Adrenal gland (tissue), 12 donors: ENCODE data around the gene RAPGEF2. TPM values are rescaled to one million over a fixed set of nuclear protein-coding genes. Genes with fewer than 3 reads are reported as not detected.

ENCODE experiments used
- DNase-seq, 7 donors: peaks; one replicate each; pipeline ENCODE4 v3.0.0-alpha.2; 2019 to 2020
- H3K27ac ChIP-seq, 5 donors: fragments of 200-600 bp; sonication (generic) in 4 of 5; 1 replicate in 3 of 5; 2 replicates in 2 of 5; pipeline versions ENCODE4 v1.5.1 to v1.8.0; 2016 to 2020; ENCODE audit warnings: mild to moderate bottlenecking in 1 of 5
- H3K27me3 ChIP-seq: fragments of 200-600 bp; 2 replicates; pipeline ENCODE4 v1.8.0; 2021
- H3K36me3 ChIP-seq, 2 donors: fragments of 200-600 bp; replicated peaks in 1 of 2; 1 replicate in 1 of 2; 2 replicates in 1 of 2; pipeline versions ENCODE4 v1.5.1 to v1.8.0; 2018 to 2022
- H3K4me1 ChIP-seq, 2 donors: fragments of 200-600 bp; replicated peaks in 1 of 2; 1 replicate in 1 of 2; 2 replicates in 1 of 2; pipeline versions ENCODE4 v1.5.1 to v1.8.0; 2018 to 2021
- H3K4me3 ChIP-seq, 4 donors: fragments of 200-600 bp; sonication (generic) in 3 of 4; one replicate each; pipeline ENCODE4 v1.5.1; 2016 to 2018
- H3K9me3 ChIP-seq, 3 donors: fragments of 200-600 bp; sonication (generic) in 1 of 3; replicated peaks in 1 of 3; 1 replicate in 2 of 3; 2 replicates in 1 of 3; pipeline versions ENCODE4 v1.5.1 to v1.8.0; 2016 to 2021
- CTCF ChIP-seq, 6 experiments: fragments of 450-650 bp in 4 of 6; fragments of 200-600 bp in 2 of 6; sonication (generic) in 1 of 6; IDR thresholded peaks; 1 replicate in 5 of 6; 2 replicates in 1 of 6; pipeline versions ENCODE4 v1.5.1 to v1.8.0; 2016 to 2021; ENCODE audit warnings: antibody characterized with exemption in 6 of 6, mild to moderate bottlenecking in 2 of 6, moderate library complexity in 1 of 6
- POLR2A ChIP-seq, 2 donors: fragments of 450-650 bp; IDR thresholded peaks; one replicate each; pipeline ENCODE4 v1.6.1; 2017; ENCODE audit warnings: antibody characterized with exemption in 2 of 2, mild to moderate bottlenecking in 2 of 2, moderate library complexity in 1 of 2
- WGBS, 4 donors: extraction: QIAGEN DNeasy Blood & Tissue Kit in 2 of 4; methylation state at CpG; one replicate each; pipeline versions ENCODE4 v1.1.5 to v1.1.7; 2013 to 2017; 5-methylcytosine and 5-hydroxymethylcytosine counted together
- intact Hi-C, 2 donors: fragments of 100-400 bp; cut with DNase I; formaldehyde crosslinking; loops; one replicate each; pipeline versions ENCODE4 v1.14.1 to v1.15.0; 2022 to 2023
- polyA plus RNA-seq, 3 donors: library from polyadenylated mRNA; stranded (reverse); fragments of 200-250 nt in 2 of 3; fragments of 350-450 nt in 1 of 3; fragmentation: Illumina TruSeq in 1 of 3; extraction: RNeasy Lipid Tissue Mini Kit (QIAGEN cat#74804) in 1 of 3; gene quantifications; one replicate each; pipeline ENCODE4 v1.2.3, GENCODE V29; 2013 to 2014
- total RNA-seq, 9 donors: library from RNA; depleted of rRNA in 4 of 9; stranded (reverse); fragments of >200 nt in 4 of 9; fragments of 120-200 nt in 1 of 9; fragmentation: NEBNext Ultra II Directional in 1 of 9; extraction: Animal tissue kit (Norgen Biotek cat#: 25700) in 1 of 9; gene quantifications; one replicate each; pipeline versions ENCODE4 v1.1.0 to v1.2.4, GENCODE V29; 2013 to 2023
- donor health status: healthy with polysubstance abuse.
- donor health status: Bipolar disorder and iron deficiency.
- donor health status: DM: yes; HTN: yes; CAD: no.
- donor health status: DM: no; HTN: no; CAD: no.
- donor health status: DM: no; HTN: no; CAD: no.
- donor health status: DM: yes; HTN: yes; CAD: no.

The RAPGEF2 gene
- total and polyA plus RNA-seq, 12 donors = 5.2 to 53.9 (median 25.3) TPM

DNA sequence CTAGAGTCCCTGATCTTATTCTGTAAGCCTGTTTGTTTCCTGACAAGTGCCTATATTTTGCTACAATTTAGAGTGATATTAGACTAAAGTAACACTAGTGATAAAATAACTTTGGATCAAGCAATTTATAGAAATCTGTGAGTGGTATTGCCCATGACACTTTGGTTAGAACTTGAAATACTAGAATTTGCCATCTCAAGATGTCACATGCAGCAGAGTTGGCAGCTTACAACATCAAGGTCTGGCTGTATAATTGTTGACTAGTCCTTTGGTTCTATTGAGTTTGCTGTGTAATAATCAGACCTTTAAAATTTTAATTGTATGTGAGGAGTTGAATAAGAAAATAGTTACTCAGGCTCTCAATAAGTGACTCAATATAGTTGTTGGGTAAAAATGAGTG lies 167.1 kb downstream of the RAPGEF2 start:
- TF ChIP-seq POLR2A (IDR thresholded peaks at IDR 0.05) (no peak), CTCF (IDR thresholded peaks at IDR 0.05) (no peak)
- Histone ChIP-seq H3K9me3 (no peaks in the 10 kb centered on the region), H3K4me1 (peaks cover 0 to 54% of the 10 kb centered on the region in 2 donors), H3K27me3 (no peaks in the 10 kb centered on the region), H3K36me3 (no peaks in the 10 kb centered on the region), H3K4me3 (no peak overlapping the region), H3K27ac (no peak overlapping the region)
- DNase-seq = no peak
- intact Hi-C loops = no loop called here

- H3K4me1 ChIP-seq = peaks cover 0 to 47% of the 10 kb centered on the region in 2 donors
- TF ChIP-seq CTCF (IDR thresholded peaks at IDR 0.05) = no peak
- TF ChIP-seq POLR2A (IDR thresholded peaks at IDR 0.05) = no peak
- WGBS, 4 donors = 75 to 82% (median 80%) methylated on average over 4 of the region's 4 CpGs
Observed at GRCh38 chr4:159271856-159272255, 169.0 kb downstream of the RAPGEF2 start.

DNA sequence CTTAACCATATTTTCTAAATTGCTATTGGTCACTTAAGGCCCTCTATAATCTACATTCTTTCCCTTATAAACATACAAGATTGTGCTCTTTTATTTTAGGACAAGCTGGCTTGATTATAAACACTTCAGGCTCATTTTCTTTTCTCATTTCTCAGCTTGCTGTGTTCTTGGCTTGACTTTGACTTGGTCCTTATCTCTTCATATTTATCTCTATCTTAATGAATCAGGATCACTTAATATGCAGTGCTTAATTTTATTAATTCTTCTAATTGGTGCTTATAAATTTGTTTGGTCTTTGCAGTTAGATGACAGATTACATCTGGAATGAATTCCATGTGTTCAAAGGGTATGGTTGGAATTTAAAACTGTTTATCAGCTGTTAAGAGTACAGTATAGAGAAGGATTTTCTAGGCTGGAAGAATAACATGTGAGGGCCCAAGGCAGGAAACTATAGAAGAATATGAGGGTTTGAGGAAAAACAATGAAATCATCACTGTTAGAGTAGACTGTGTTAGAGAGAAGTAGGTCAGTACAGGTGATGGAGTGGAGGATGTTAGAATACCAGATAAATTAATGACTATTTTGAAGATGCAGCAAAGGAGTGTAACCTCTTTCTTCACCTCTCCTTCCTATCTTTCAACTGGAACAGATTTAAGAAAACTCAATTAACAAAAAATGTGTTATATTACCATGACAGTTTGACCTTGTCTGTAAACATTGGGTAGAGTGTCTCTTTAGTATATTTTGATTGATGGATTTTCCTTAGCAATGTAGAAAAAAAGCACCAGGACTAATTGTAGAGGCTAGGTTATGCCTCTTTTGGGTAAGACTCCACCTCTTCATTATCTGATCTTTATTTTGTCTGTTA lies 169.6 kb downstream of the RAPGEF2 start:
- no peaks in the 10 kb centered on the region for H3K27me3 ChIP-seq
- no peak overlapping the region for H3K4me3 ChIP-seq
- H3K9me3 ChIP-seq = no peaks in the 10 kb centered on the region
- no peak overlapping the region for H3K27ac ChIP-seq
- H3K4me1 ChIP-seq = peaks cover 0 to 45% of the 10 kb centered on the region in 2 donors
- DNase-seq = no peak
- H3K36me3 ChIP-seq = no peaks in the 10 kb centered on the region
- TF ChIP-seq POLR2A (IDR thresholded peaks at IDR 0.05) (no peak), CTCF (IDR thresholded peaks at IDR 0.05) (no peak)
- intact Hi-C loops = no loop called here

More at GRCh38 chr4:159271856-159272255, 169.0 kb downstream of the RAPGEF2 start:
- H3K4me3 ChIP-seq = no peak overlapping the region
- no peak overlapping the region for H3K27ac ChIP-seq
- H3K27me3 ChIP-seq = no peaks in the 10 kb centered on the region
- DNase-seq = no peak
- intact Hi-C loops = no loop called here
- no peaks in the 10 kb centered on the region for H3K9me3 ChIP-seq
- H3K36me3 ChIP-seq = no peaks in the 10 kb centered on the region

- Histone ChIP-seq H3K4me1 (peaks cover 0 to 42% of the 10 kb centered on the region in 2 donors), H3K27ac (peak overlapping the region in 1 of 5 donors; percentile 19)
- intact Hi-C loops = no loop called here
Observed at GRCh38 chr4:159273141-159273438, 170.2 kb downstream of the RAPGEF2 start.

More at GRCh38 chr4:159273141-159273438, 170.2 kb downstream of the RAPGEF2 start:
- peak in 5 of 7 donors; percentile 27 to 58 (median 34) for DNase-seq
- no peak for TF ChIP-seq POLR2A (IDR thresholded peaks at IDR 0.05)
- no peak for TF ChIP-seq CTCF (IDR thresholded peaks at IDR 0.05)
- H3K36me3 ChIP-seq = no peaks in the 10 kb centered on the region
- no peak overlapping the region for H3K4me3 ChIP-seq
- H3K27me3 ChIP-seq = no peaks in the 10 kb centered on the region
- H3K9me3 ChIP-seq = no peaks in the 10 kb centered on the region
